ENCODE results near the gene SPOPL. TPM values are rescaled to one million over a fixed set of nuclear protein-coding genes. Genes with fewer than 3 reads are reported as not detected.

The SPOPL gene
- total RNA-seq, 4 donors from 2014 or later, result 20.6 to 40.1 (median 29.7) TPM

- TF ChIP-seq, protein P1, sequence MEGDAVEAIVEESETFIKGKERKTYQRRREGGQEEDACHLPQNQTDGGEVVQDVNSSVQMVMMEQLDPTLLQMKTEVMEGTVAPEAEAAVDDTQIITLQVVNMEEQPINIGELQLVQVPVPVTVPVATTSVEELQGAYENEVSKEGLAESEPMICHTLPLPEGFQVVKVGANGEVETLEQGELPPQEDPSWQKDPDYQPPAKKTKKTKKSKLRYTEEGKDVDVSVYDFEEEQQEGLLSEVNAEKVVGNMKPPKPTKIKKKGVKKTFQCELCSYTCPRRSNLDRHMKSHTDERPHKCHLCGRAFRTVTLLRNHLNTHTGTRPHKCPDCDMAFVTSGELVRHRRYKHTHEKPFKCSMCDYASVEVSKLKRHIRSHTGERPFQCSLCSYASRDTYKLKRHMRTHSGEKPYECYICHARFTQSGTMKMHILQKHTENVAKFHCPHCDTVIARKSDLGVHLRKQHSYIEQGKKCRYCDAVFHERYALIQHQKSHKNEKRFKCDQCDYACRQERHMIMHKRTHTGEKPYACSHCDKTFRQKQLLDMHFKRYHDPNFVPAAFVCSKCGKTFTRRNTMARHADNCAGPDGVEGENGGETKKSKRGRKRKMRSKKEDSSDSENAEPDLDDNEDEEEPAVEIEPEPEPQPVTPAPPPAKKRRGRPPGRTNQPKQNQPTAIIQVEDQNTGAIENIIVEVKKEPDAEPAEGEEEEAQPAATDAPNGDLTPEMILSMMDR (IDR thresholded peaks at IDR 0.05), result no peak
- TF ChIP-seq POLR2A (IDR thresholded peaks at IDR 0.05), result no peak
- DNase-seq (ENCODE audit: low spot score in 2 of 2), result no peak
- 56 to 80% methylated on average over 3 of the region's 3 CpGs for WGBS, 2 donors
- intact Hi-C loops (cut with DNase I; ENCODE audit: low total_unique reads), result no loop called here
- no peak overlapping the region for H3K4me3 ChIP-seq (ENCODE audit: low read depth, poor library complexity, severe bottlenecking)
Measured at GRCh38 chr2:138596403-138596802, 94.8 kb downstream of the SPOPL start.

GRCh38 chr2:138600732-138601457 is 99.3 kb downstream of the SPOPL start:
- intact Hi-C loops (cut with DNase I; ENCODE audit: low total_unique reads), result loop anchor here (5.0 kb wide), 1 partner anchor 1571 kb away; no protein-coding TSS in a partner anchor
- WGBS, 2 donors, result 95 to 97% methylated on average over 3 of the region's 3 CpGs
- no peak for DNase-seq (ENCODE audit: low spot score in 2 of 2)
- H3K4me3 ChIP-seq (ENCODE audit: low read depth, poor library complexity, severe bottlenecking), result no peak overlapping the region
- TF ChIP-seq, protein P1 (IDR thresholded peaks at IDR 0.05), result no peak
- no peak for TF ChIP-seq POLR2A (IDR thresholded peaks at IDR 0.05)

DNA sequence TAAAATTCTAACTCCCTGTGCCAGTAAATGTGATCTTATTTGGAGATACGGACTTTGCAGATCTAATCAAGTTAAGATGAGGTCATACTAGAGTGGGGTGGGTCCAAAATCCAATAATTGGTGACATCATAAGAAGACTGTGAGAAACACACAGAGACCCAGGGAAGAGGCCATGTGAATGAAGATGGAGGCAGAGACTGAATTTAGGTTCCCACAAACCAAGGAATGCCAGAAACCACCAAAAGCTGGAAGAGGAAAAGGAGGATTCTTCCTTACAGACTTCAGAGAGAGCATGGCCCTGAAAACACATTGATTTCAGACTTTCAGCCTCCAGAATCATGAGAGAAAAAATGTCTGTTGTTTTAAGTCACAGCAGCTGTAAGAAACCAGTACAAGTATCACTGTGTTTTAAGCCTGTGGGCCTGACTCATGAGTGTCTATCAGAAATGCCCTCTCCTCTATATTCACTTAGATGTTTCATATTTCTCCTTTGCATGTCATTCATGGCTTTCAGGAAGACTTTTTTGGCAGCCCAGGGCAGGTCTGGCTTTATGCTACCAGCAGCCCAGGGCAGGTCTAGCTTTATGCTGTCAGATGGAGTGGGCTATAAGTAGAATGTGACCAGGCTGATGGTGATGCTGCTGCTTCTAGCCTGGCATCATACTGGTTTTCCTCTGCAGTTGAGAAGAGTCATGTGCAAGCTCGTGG is 100.0 kb downstream of the SPOPL start:
- no peak for DNase-seq (ENCODE audit: low spot score in 2 of 2)
- intact Hi-C loops (cut with DNase I; ENCODE audit: low total_unique reads), result loop anchor here (5.0 kb wide), 1 partner anchor 1571 kb away; no protein-coding TSS in a partner anchor
- WGBS, 2 donors, result 45 to 70% methylated on average over 2 of the region's 2 CpGs
- TF ChIP-seq, protein P1 (IDR thresholded peaks at IDR 0.05), result no peak
- no peak for TF ChIP-seq POLR2A (IDR thresholded peaks at IDR 0.05)
- H3K4me3 ChIP-seq (ENCODE audit: low read depth, poor library complexity, severe bottlenecking), result no peak overlapping the region

- no peak for DNase-seq (ENCODE audit: low spot score in 2 of 2)
- no peak for TF ChIP-seq POLR2A (IDR thresholded peaks at IDR 0.05)
- TF ChIP-seq, protein P1 (IDR thresholded peaks at IDR 0.05), result no peak
- H3K4me3 ChIP-seq (ENCODE audit: low read depth, poor library complexity, severe bottlenecking), result no peak overlapping the region
- intact Hi-C loops (cut with DNase I; ENCODE audit: low total_unique reads), result loop anchor here (5.0 kb wide), 1 partner anchor 1570 kb away; no protein-coding TSS in a partner anchor
- 83% methylated on average over 1 of the region's 1 CpG for WGBS, 2 donors
Measured at GRCh38 chr2:138602166-138602460, 100.5 kb downstream of the SPOPL start.

DNA sequence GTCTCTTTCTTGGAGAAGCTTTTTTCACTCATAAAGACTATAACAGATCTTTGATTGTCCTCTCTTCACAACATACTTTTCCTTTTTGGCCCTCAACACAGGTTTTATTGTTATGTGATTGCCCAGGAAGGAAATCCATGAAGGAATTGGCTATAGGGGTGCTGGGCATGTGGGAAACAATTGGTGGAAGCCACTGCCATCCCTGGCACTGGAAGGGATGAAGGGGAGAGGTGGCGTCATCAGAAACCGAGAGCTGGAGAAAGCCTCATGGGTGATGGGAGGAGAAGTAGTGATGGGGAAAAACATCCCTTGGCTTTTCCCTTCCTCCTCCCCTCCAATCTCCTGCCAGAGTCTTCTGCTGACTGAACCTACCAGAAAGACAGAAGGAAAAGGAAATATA is 106.2 kb downstream of the SPOPL start:
- WGBS, 2 donors, result 72 to 73% methylated on average over 2 of the region's 2 CpGs
- intact Hi-C loops (cut with DNase I; ENCODE audit: low total_unique reads), result no loop called here

More for the DNA sequence above, 106.2 kb downstream of the SPOPL start:
- no peak overlapping the region for H3K4me3 ChIP-seq (ENCODE audit: low read depth, poor library complexity, severe bottlenecking)
- TF ChIP-seq POLR2A (IDR thresholded peaks at IDR 0.05), result no peak
- TF ChIP-seq, protein P1 (IDR thresholded peaks at IDR 0.05), result no peak
- DNase-seq (ENCODE audit: low spot score in 2 of 2), result no peak
